Left lung (tissue), 10 donors: ENCODE data around the gene ADAP1. TPM values are rescaled to one million over a fixed set of nuclear protein-coding genes. Genes with fewer than 3 reads are reported as not detected.

Experiments used
- ATAC-seq: fragments of 200-7000 bp; cut with Tn5 transposase; one replicate; pipeline ENCODE4 v1.9.1; 2020; ENCODE audit warnings: moderate library complexity
- DNase-seq, 4 donors: peaks; one replicate each; pipeline ENCODE4 v3.0.0-alpha.2; 2013 to 2020
- H3K27ac ChIP-seq, 2 donors: fragments of 200-600 bp; sonication (generic) in 1 of 2; one replicate each; pipeline versions ENCODE4 v1.5.0 to v1.8.0; 2020 to 2021
- H3K27me3 ChIP-seq, 2 donors: fragments of 200-600 bp; sonication (generic) in 1 of 2; one replicate each; pipeline versions ENCODE4 v1.5.0 to v1.8.0; 2020 to 2021
- H3K36me3 ChIP-seq, 2 donors: fragments of 200-600 bp; sonication (generic) in 1 of 2; one replicate each; pipeline versions ENCODE4 v1.5.0 to v1.8.0; 2020 to 2021
- H3K4me1 ChIP-seq, 2 donors: fragments of 200-600 bp; one replicate each; pipeline ENCODE4 v1.8.0; 2021
- H3K4me3 ChIP-seq, 2 donors: fragments of 200-600 bp; sonication (generic) in 1 of 2; one replicate each; pipeline versions ENCODE4 v1.5.0 to v1.8.0; 2020 to 2021; ENCODE audit warnings: mild to moderate bottlenecking in 1 of 2
- H3K9me3 ChIP-seq, 2 donors: fragments of 200-600 bp; sonication (generic) in 1 of 2; one replicate each; pipeline versions ENCODE4 v1.5.0 to v1.8.0; 2020 to 2021
- CTCF ChIP-seq, 2 donors: fragments of 200-600 bp; sonication (generic) in 1 of 2; IDR thresholded peaks; one replicate each; pipeline versions ENCODE4 v1.5.0 to v1.8.0; 2021; ENCODE audit warnings: antibody characterized with exemption in 2 of 2
- intact Hi-C, 2 donors: fragments of 100-400 bp; cut with DNase I; formaldehyde crosslinking; loops; one replicate each; pipeline versions ENCODE4 v1.11.2 to v1.14.2; 2022
- polyA plus RNA-seq, 6 donors: library from polyadenylated mRNA; unstranded; fragments of 120-200 nt; gene quantifications; one replicate each; pipeline ENCODE4 v1.2.1, GENCODE V29; 2013; ENCODE audit not compliant: insufficient read length in 6 of 6
- total RNA-seq, 2 donors: library from RNA; stranded (reverse); fragmentation: NEBNext Ultra II Directional; extraction: Animal tissue kit (Norgen Biotek cat#: 25700); gene quantifications; one replicate each; pipeline ENCODE4 v1.2.1, GENCODE V29; 2021
- donor health status: DM: no; HTN: yes; CAD: no.
- donor health status: DM: no; HTN: no; CAD: no.

The ADAP1 gene
- total and polyA plus RNA-seq, 8 donors: 5.1 to 35.1 (median 8.5) TPM

- intact Hi-C loops: no loop called here
- ATAC-seq (no peak), DNase-seq (peak in 1 of 4 donors; percentile 35)
- Histone ChIP-seq H3K9me3 (no peaks in the 10 kb centered on the region), H3K27me3 (no peaks in the 10 kb centered on the region), H3K27ac (no peak overlapping the region), H3K36me3 (peaks cover 0 to 12% of the 10 kb centered on the region in 2 donors), H3K4me3 (no peak overlapping the region), H3K4me1 (peaks cover 0 to 11% of the 10 kb centered on the region in 2 donors)
- TF ChIP-seq CTCF (IDR thresholded peaks at IDR 0.05): no peak
Measured at GRCh38 chr7:937856-938484, 16.5 kb downstream of the ADAP1 start.

GRCh38 chr7:936386-937054, 18.0 kb downstream of the ADAP1 start:
- ATAC-seq (peak; percentile 57), DNase-seq (peak in 1 of 4 donors; percentile 80)
- Histone ChIP-seq H3K36me3 (peaks cover 0 to 12% of the 10 kb centered on the region in 2 donors), H3K9me3 (no peaks in the 10 kb centered on the region), H3K27me3 (no peaks in the 10 kb centered on the region), H3K4me3 (no peak overlapping the region), H3K4me1 (peaks cover 0 to 14% of the 10 kb centered on the region in 2 donors), H3K27ac (no peak overlapping the region)
- no peak for TF ChIP-seq CTCF (IDR thresholded peaks at IDR 0.05)
- intact Hi-C loops: no loop called here

- peaks cover 0 to 12% of the 10 kb centered on the region in 2 donors for H3K36me3 ChIP-seq
- no peak overlapping the region for H3K27ac ChIP-seq
- no peak for TF ChIP-seq CTCF (IDR thresholded peaks at IDR 0.05)
- H3K9me3 ChIP-seq: no peaks in the 10 kb centered on the region
- H3K27me3 ChIP-seq: no peaks in the 10 kb centered on the region
- no peak for DNase-seq
- intact Hi-C loops: no loop called here
- ATAC-seq: no peak
- H3K4me3 ChIP-seq: no peak overlapping the region
- peaks cover 0 to 14% of the 10 kb centered on the region in 2 donors for H3K4me1 ChIP-seq
Measured at GRCh38 chr7:935874-936385, 18.6 kb downstream of the ADAP1 start.

GRCh38 chr7:935164-935873, 19.2 kb downstream of the ADAP1 start:
- intact Hi-C loops: no loop called here

More at GRCh38 chr7:935164-935873, 19.2 kb downstream of the ADAP1 start:
- Histone ChIP-seq H3K27ac (no peak overlapping the region), H3K9me3 (no peaks in the 10 kb centered on the region), H3K36me3 (peaks cover 0 to 12% of the 10 kb centered on the region in 2 donors), H3K27me3 (no peaks in the 10 kb centered on the region), H3K4me3 (no peak overlapping the region), H3K4me1 (peaks cover 0 to 15% of the 10 kb centered on the region in 2 donors)
- DNase-seq (peak in 1 of 4 donors; percentile 65), ATAC-seq (no peak)
- TF ChIP-seq CTCF (IDR thresholded peaks at IDR 0.05): no peak
